Pancreas (tissue), 10 donors: ENCODE results near the gene ELOA2. TPM values are rescaled to one million over a fixed set of nuclear protein-coding genes. Genes with fewer than 3 reads are reported as not detected.
A peak's percentile ranks its signal among the peaks of the same experiment; 100 is the strongest.
"Not testable (repeated sequence)": the region's sequence is repeated elsewhere in the genome, so short reads cannot be mapped to it uniquely, and the experiment has no call there.

Experiments
- ATAC-seq, 4 donors: fragments of 200-7000 bp; cut with Tn5 transposase; one replicate each; pipeline versions ENCODE4 v1.8.0 to v1.9.1; 2020; ENCODE audit warnings: mild to moderate bottlenecking in 4 of 4, moderate library complexity in 4 of 4
- DNase-seq, 6 donors: peaks; one replicate each; pipeline ENCODE4 v3.0.0-alpha.2; 2020
- FAIRE-seq: peaks from 2 replicates; lab custom pipeline; 2012; peaks lifted over from hg19 to GRCh38; lab: Jason Lieb, UNC
- H3K27ac ChIP-seq, 4 donors: fragments of 200-600 bp; sonication (generic); 1 replicate in 3 of 4; 2 replicates in 1 of 4; pipeline versions ENCODE4 v1.5.0 to v1.8.0; 2020
- H3K27me3 ChIP-seq, 4 donors: fragments of 200-600 bp; one replicate each; pipeline ENCODE4 v1.8.0; 2021
- H3K36me3 ChIP-seq, 3 donors: fragments of 200-600 bp; sonication (generic) in 1 of 3; one replicate each; pipeline versions ENCODE4 v1.5.0 to v1.8.0; 2020 to 2021
- H3K4me1 ChIP-seq, 3 donors: fragments of 200-600 bp; one replicate each; pipeline ENCODE4 v1.8.0; 2021
- H3K4me3 ChIP-seq, 4 donors: fragments of 200-600 bp; sonication (generic) in 2 of 4; one replicate each; pipeline versions ENCODE4 v1.5.0 to v1.8.0; 2020 to 2021
- H3K9me3 ChIP-seq, 4 donors: fragments of 200-600 bp; one replicate each; pipeline ENCODE4 v1.8.0; 2021
- WGBS, 2 donors: extraction: QIAGEN DNeasy Blood & Tissue Kit; methylation state at CpG; one replicate each; pipeline ENCODE4 v1.1.7; 2013; 5-methylcytosine and 5-hydroxymethylcytosine counted together
- intact Hi-C, 3 donors: fragments of 100-400 bp; cut with DNase I; formaldehyde crosslinking; loops; one replicate each; pipeline versions ENCODE4 v1.11.1 to v1.14.2; 2022
- polyA plus RNA-seq, 2 donors: library from polyadenylated mRNA; stranded (reverse); fragments of 200-250 nt; gene quantifications; one replicate each; pipeline ENCODE4 v1.2.3, GENCODE V29; 2013
- total RNA-seq, 6 donors: library from RNA; stranded (reverse); fragmentation: NEBNext Ultra II Directional in 4 of 6; extraction: Animal tissue kit (Norgen Biotek cat#: 25700) in 4 of 6; gene quantifications; one replicate each; pipeline versions ENCODE4 v1.2.1 to v1.2.4, GENCODE V29; 2021 to 2023
- TF ChIP-seq, protein P1 (sequence below), 4 donors: fragments of 200-600 bp; sonication (generic) in 3 of 4; IDR thresholded peaks; one replicate each; pipeline versions ENCODE4 v1.5.0 to v1.8.0; 2021; ENCODE audit warnings: antibody characterized with exemption in 4 of 4
- donor health status: healthy with polysubstance abuse.
- donor health status: DM: no; HTN: no; CAD: no; lungs with moderate emphysema.
- donor health status: DM: no; HTN: no; CAD: no.
- donor health status: control.
- donor health status: control.
- donor health status: Bipolar disorder and iron deficiency.
- donor health status: DM: yes; HTN: yes; CAD: no.
- donor health status: DM: no; HTN: no; CAD: no.
- donor health status: DM: no; HTN: no; CAD: no.
- donor health status: DM: yes; HTN: yes; CAD: no.

The ELOA2 gene
- total and polyA plus RNA-seq, 8 donors, result not detected

- Histone ChIP-seq H3K27me3 (no peaks in the 10 kb centered on the region), H3K27ac (no peak overlapping the region), H3K36me3 (no peaks in the 10 kb centered on the region), H3K9me3 (no peaks in the 10 kb centered on the region), H3K4me3 (no peak overlapping the region), H3K4me1 (no peaks in the 10 kb centered on the region)
- DNase-seq (no peak), FAIRE-seq (no peak), ATAC-seq (no peak)
- TF ChIP-seq, protein P1, sequence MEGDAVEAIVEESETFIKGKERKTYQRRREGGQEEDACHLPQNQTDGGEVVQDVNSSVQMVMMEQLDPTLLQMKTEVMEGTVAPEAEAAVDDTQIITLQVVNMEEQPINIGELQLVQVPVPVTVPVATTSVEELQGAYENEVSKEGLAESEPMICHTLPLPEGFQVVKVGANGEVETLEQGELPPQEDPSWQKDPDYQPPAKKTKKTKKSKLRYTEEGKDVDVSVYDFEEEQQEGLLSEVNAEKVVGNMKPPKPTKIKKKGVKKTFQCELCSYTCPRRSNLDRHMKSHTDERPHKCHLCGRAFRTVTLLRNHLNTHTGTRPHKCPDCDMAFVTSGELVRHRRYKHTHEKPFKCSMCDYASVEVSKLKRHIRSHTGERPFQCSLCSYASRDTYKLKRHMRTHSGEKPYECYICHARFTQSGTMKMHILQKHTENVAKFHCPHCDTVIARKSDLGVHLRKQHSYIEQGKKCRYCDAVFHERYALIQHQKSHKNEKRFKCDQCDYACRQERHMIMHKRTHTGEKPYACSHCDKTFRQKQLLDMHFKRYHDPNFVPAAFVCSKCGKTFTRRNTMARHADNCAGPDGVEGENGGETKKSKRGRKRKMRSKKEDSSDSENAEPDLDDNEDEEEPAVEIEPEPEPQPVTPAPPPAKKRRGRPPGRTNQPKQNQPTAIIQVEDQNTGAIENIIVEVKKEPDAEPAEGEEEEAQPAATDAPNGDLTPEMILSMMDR (IDR thresholded peaks at IDR 0.05), result no peak
- WGBS, 2 donors, result 82 to 89% methylated on average over 19 of the region's 19 CpGs
- intact Hi-C loops, result no loop called here
Measured at GRCh38 chr18:47032945-47033344, 2.5 kb downstream of the ELOA2 start.

DNA sequence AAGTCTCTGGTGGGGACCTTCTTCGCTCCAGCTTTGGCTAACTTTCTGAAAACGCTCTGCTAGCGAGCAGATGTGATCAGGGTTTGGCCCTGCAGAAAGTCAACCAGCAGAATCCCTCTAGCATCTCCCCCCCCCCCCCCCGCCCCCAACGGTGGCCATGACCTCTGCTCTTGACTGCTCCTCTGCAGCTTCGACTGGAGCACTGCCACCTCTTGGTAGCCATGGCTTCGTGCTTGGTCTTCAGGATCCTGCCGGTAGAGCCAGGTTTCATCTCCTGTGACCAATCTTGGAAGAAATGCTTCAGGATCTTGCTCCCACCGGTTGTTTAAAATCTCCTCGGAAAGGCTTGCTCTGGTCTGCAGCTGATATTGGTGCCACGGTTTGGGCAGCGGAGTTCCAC is 4.5 kb downstream of the ELOA2 start:
- ATAC-seq, result not testable (repeated sequence)

GRCh38 chr18:47029684-47030353 is 5.6 kb downstream of the ELOA2 start:
- H3K27ac ChIP-seq, intact Hi-C loops, FAIRE-seq, H3K9me3 ChIP-seq, H3K4me3 ChIP-seq, H3K4me1 ChIP-seq, DNase-seq, H3K36me3 ChIP-seq, H3K27me3 ChIP-seq: not testable (repeated sequence)
- ATAC-seq, result peak in 3 of 4 donors; percentile 21 to 34 (median 29)
- no CpG with 5 or more reads among the region's 55 CpGs for WGBS, 2 donors

More for the DNA sequence above, 4.5 kb downstream of the ELOA2 start:
- H3K27ac ChIP-seq, H3K9me3 ChIP-seq, DNase-seq, FAIRE-seq, H3K4me3 ChIP-seq, intact Hi-C loops, H3K27me3 ChIP-seq, H3K36me3 ChIP-seq, H3K4me1 ChIP-seq: not testable (repeated sequence)
- 90 to 92% methylated on average over 3 to 4 of the region's 12 CpGs for WGBS, 2 donors

DNA sequence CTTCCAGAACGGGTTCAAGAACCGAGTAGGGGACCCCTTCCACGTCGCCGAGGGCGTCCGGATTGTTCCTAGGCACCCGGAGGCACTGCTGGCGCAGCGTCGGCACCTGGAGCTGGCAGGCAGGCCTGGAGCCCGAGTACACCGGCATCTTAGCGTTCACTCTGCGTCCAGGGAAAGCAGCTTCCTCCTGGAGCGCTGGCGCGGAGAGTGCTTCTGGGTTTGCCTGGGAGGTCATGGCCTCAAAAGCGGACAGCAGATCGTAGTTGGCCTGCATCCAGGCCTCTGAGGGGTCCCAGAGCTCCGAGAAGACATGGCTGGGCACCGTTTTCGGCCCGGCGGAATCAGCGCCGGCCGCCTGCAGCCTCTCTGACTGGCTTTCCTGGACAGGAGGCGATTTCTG is 6.7 kb downstream of the ELOA2 start:
- FAIRE-seq, H3K9me3 ChIP-seq, H3K27me3 ChIP-seq, H3K4me3 ChIP-seq, H3K36me3 ChIP-seq, H3K27ac ChIP-seq, intact Hi-C loops, H3K4me1 ChIP-seq, ATAC-seq: not testable (repeated sequence)
- WGBS, 2 donors, result 92 to 93% methylated on average over 4 to 9 of the region's 29 CpGs
- DNase-seq, result peak in 2 of 6 donors; percentile 69 to 88

- H3K27me3 ChIP-seq, H3K9me3 ChIP-seq, FAIRE-seq, DNase-seq, H3K27ac ChIP-seq, ATAC-seq, intact Hi-C loops, H3K4me3 ChIP-seq, H3K4me1 ChIP-seq, H3K36me3 ChIP-seq: not testable (repeated sequence)
- WGBS, 2 donors, result 77 to 88% methylated on average over 4 to 5 of the region's 17 CpGs
Measured at GRCh38 chr18:47025557-47026174, 9.8 kb downstream of the ELOA2 start.

DNA sequence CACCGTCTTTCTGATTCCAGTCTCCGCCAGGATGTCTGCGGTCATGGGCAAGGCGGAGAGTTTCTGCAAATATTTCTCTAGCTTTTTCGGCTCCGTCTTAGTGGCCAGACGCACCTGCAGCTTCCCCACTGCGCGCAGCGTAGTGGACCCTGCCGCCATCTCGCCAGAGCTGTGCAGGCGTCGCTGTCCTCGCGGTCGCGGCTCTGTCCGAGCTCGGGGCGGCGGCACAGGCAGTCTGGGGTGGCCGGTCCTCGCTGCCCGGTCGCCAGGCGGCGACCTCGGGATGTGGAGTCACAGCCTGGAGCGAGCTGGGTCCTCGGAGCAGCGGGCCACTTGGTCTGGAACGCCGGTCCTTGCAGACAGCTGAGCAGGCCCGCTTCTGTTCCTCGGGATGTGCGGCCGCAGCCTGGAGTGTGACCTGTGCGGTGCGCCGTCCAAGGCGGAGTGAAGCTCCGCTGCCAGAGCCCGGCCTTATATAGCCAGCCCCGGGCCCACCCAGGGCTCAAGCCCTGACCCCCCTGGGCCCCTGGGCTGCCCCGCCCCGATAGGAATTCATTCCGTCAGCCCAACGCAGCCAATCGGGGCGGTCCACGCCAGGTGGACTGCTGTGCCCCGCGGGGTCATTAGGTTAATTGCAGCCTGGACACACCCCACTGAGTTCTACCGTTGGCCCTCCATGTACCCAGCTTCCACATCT is 11.5 kb downstream of the ELOA2 start:
- H3K9me3 ChIP-seq, H3K27me3 ChIP-seq, FAIRE-seq, intact Hi-C loops, H3K4me3 ChIP-seq, H3K36me3 ChIP-seq, H3K27ac ChIP-seq, DNase-seq, H3K4me1 ChIP-seq: not testable (repeated sequence)
- no CpG with 5 or more reads among the region's 55 CpGs for WGBS, 2 donors
- peak in 2 of 4 donors; percentile 3 to 21 for ATAC-seq

- H3K4me3 ChIP-seq, H3K36me3 ChIP-seq, H3K9me3 ChIP-seq, ATAC-seq, intact Hi-C loops, H3K27ac ChIP-seq, FAIRE-seq, H3K27me3 ChIP-seq, H3K4me1 ChIP-seq: not testable (repeated sequence)
- WGBS, 2 donors, result 93 to 97% methylated on average over 9 of the region's 29 CpGs
- DNase-seq, result peak in 4 of 6 donors; percentile 28 to 84 (median 47)
Measured at GRCh38 chr18:47022821-47023220, 12.6 kb downstream of the ELOA2 start.

GRCh38 chr18:47020757-47021156 is 14.7 kb downstream of the ELOA2 start:
- intact Hi-C loops, H3K4me1 ChIP-seq, DNase-seq, ATAC-seq, H3K27me3 ChIP-seq, H3K27ac ChIP-seq, H3K9me3 ChIP-seq, H3K4me3 ChIP-seq, H3K36me3 ChIP-seq, FAIRE-seq: not testable (repeated sequence)
- no CpG with 5 or more reads among the region's 19 CpGs for WGBS, 2 donors

GRCh38 chr18:47019870-47020269 is 15.6 kb downstream of the ELOA2 start:
- H3K9me3 ChIP-seq, H3K4me1 ChIP-seq, FAIRE-seq: not testable (repeated sequence)

More at GRCh38 chr18:47019870-47020269, 15.6 kb downstream of the ELOA2 start:
- intact Hi-C loops, DNase-seq, H3K27ac ChIP-seq, H3K36me3 ChIP-seq, H3K4me3 ChIP-seq, ATAC-seq, H3K27me3 ChIP-seq: not testable (repeated sequence)
- WGBS, 2 donors, result no CpG with 5 or more reads among the region's 10 CpGs
